Measurements from ENCODE around the gene GPR152. TPM values are rescaled to one million over a fixed set of nuclear protein-coding genes. Genes with fewer than 3 reads are reported as not detected.

Gene GPR152
- total and polyA plus RNA-seq, 2 of the 8 experiments (the other 6 are each of a cell fraction or from before 2014, with no cell fraction given) = not detected

DNA sequence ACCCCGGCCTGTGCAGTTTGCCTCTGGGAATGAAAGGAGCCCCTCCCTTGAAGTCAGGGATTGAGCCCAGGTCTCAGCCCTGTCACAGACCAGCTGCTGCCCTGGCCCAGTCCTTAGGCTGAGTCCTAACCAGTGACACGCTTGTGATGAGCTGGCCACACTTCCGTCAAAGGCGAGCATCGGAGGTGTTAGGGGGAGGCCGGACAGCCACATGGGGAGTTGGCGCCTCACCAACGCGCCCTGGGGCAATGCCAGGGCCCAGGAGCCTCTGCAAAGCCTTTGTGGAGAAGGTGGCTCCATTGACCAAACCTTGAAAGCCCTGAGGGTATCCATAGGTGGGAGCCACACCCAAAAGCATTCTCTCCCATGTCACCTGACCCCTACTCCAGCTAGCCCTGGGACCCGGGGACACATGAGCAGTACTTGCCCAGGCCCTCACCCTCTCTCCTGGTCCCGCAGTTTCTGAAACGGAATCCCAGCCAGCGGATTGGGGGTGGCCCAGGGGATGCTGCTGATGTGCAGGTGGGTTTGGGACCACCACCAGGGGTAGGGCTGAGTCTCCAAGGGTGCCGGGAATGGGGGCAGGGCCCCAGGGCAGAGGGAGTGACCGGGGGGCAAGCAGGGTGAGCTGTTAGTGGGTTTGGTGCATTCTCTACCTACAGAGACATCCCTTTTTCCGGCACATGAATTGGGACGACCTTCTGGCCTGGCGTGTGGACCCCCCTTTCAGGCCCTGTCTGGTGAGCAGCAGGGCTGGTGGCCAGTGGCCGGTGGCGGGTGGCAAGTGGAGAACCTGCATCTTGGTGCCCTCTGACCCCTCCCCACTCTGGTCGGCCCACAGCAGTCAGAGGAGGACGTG is 18.8 kb downstream of the GPR152 start:
- H3K79me2 ChIP-seq (ENCODE audit: control insufficient read depth in 1 of 2, insufficient read depth in 2 of 2, low read length in 2 of 2) = peaks cover 0 to 7% of the 10 kb centered on the region in 2 experiments; a peak in 2 of 4 replicates
- H4K91ac ChIP-seq (replicated peaks; ENCODE audit: insufficient read length, low read length) = no peak overlapping the region
- H3K9me3 ChIP-seq (ENCODE audit: insufficient read depth in 2 of 2, low read depth in 1 of 2, low read length in 1 of 2) = no peaks in the 10 kb centered on the region
- H3K23me2 ChIP-seq (ENCODE audit: low read depth, low read length) = peaks cover 4% of the 10 kb centered on the region
- no peak overlapping the region for H3K9ac ChIP-seq (replicated peaks in 1 of 4; ENCODE audit: extremely low read depth in 1 of 4, low read depth in 3 of 4, low read length in 3 of 4)
- FAIRE-seq (no peak), DNase-seq (ENCODE audit: low read depth in 1 of 2, low spot score in 2 of 2) (no peak)
- H4K20me1 ChIP-seq (replicated peaks in 1 of 2; ENCODE audit: control insufficient read depth in 1 of 2, insufficient read depth in 2 of 2, low read length in 2 of 2) = peaks cover 0 to 14% of the 10 kb centered on the region in 2 experiments
- H3K56ac ChIP-seq (replicated peaks; ENCODE audit: insufficient read length, low read depth, low read length) = no peak overlapping the region
- H2BK20ac ChIP-seq (ENCODE audit: low read length) = no peak overlapping the region
- H3K27ac ChIP-seq (ENCODE audit: low read depth, low read length) = no peak overlapping the region
- H2BK12ac ChIP-seq (ENCODE audit: low read depth, low read length) = no peak overlapping the region
- H3K18ac ChIP-seq (ENCODE audit: extremely low read depth, low read length) = no peak overlapping the region
- peaks cover 6 to 25% (median 13%) of the 10 kb centered on the region in 4 experiments; a peak in 7 of 8 replicates for H3K36me3 ChIP-seq (ENCODE audit: control insufficient read depth in 2 of 4, insufficient read depth in 4 of 4, low read length in 3 of 4)
- H3K4ac ChIP-seq (replicated peaks; ENCODE audit: insufficient read length, low read depth, low read length) = no peak overlapping the region
- peaks cover 3% of the 10 kb centered on the region for H3K79me1 ChIP-seq (ENCODE audit: low read depth, low read length)
- 88% methylated on average over 22 of the region's 22 CpGs; no CpG with 5 or more reads in 1 of the 2 experiments for WGBS, 2 experiments (ENCODE audit: extremely low coverage in 1 of 2, insufficient coverage in 1 of 2, insufficient read length in 1 of 2, insufficient replicate concordance in 2 of 2, low coverage in 1 of 2, low lambda C conversion rate in 2 of 2, missing lambda C conversion rate in 1 of 2)
- ChIA-PET CTCF (ENCODE audit: partially characterized antibody) (interaction anchor here (0.7 to 1.0 kb wide), 2 partner anchors 14 to 23 kb away, joined by 3 to 4 read pairs; no protein-coding TSS in a partner anchor), POLR2A (ENCODE audit: partially characterized antibody) (interaction anchor here (0.6 to 12.5 kb wide), 10 partner anchors 14 to 117 kb away, joined by 3 to 104 read pairs (median 3); partner anchors contain the start of genes CARNS1, PPP1CA and RAD9A)
- no peak overlapping the region for H3K4me3 ChIP-seq (ENCODE audit: extremely low read depth in 1 of 4, insufficient read depth in 2 of 4, low read depth in 3 of 4, low read length in 4 of 4)
- H3K14ac ChIP-seq (ENCODE audit: insufficient read length) = no peak overlapping the region
- no peak overlapping the region for H2AK5ac ChIP-seq (ENCODE audit: low read depth, low read length)
- peaks cover 0 to 21% (median 16%) of the 10 kb centered on the region in 4 experiments; a peak in 6 of 7 replicates for H3K4me1 ChIP-seq (replicated peaks in 1 of 4; ENCODE audit: control insufficient read depth in 3 of 4, insufficient read depth in 4 of 4, low read length in 3 of 4)
- H3K4me2 ChIP-seq (ENCODE audit: insufficient read depth in 1 of 2, low read depth in 2 of 2, low read length in 2 of 2) = no peak overlapping the region
- no peak overlapping the region for H4K8ac ChIP-seq (ENCODE audit: extremely low read depth, insufficient read depth, low read length)
- no peaks in the 10 kb centered on the region for H3K27me3 ChIP-seq (replicated peaks in 1 of 4; ENCODE audit: control insufficient read depth in 3 of 4, extremely low read depth in 1 of 4, insufficient read depth in 3 of 4, low read length in 3 of 4)
- H3K23ac ChIP-seq (ENCODE audit: insufficient read length) = no peak overlapping the region
- no peak overlapping the region for H2BK15ac ChIP-seq (ENCODE audit: low read length)
- H2AFZ ChIP-seq (ENCODE audit: low read length) = no peak overlapping the region
- no peak overlapping the region for H4K5ac ChIP-seq (ENCODE audit: insufficient read length, low read depth, low read length)
- H2BK5ac ChIP-seq (ENCODE audit: low read depth, low read length) = no peak overlapping the region; the same call in 1 of the 2 replicates
- H2BK120ac ChIP-seq (replicated peaks; ENCODE audit: low read depth, low read length) = no peak overlapping the region
- TF ChIP-seq, protein P1, sequence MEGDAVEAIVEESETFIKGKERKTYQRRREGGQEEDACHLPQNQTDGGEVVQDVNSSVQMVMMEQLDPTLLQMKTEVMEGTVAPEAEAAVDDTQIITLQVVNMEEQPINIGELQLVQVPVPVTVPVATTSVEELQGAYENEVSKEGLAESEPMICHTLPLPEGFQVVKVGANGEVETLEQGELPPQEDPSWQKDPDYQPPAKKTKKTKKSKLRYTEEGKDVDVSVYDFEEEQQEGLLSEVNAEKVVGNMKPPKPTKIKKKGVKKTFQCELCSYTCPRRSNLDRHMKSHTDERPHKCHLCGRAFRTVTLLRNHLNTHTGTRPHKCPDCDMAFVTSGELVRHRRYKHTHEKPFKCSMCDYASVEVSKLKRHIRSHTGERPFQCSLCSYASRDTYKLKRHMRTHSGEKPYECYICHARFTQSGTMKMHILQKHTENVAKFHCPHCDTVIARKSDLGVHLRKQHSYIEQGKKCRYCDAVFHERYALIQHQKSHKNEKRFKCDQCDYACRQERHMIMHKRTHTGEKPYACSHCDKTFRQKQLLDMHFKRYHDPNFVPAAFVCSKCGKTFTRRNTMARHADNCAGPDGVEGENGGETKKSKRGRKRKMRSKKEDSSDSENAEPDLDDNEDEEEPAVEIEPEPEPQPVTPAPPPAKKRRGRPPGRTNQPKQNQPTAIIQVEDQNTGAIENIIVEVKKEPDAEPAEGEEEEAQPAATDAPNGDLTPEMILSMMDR (IDR thresholded peaks at IDR 0.05; ENCODE audit: control extremely low read depth in 1 of 3, insufficient read depth in 1 of 3, low read depth in 1 of 3, low read length in 3 of 3) = no peak
- TF ChIP-seq, protein P2, sequence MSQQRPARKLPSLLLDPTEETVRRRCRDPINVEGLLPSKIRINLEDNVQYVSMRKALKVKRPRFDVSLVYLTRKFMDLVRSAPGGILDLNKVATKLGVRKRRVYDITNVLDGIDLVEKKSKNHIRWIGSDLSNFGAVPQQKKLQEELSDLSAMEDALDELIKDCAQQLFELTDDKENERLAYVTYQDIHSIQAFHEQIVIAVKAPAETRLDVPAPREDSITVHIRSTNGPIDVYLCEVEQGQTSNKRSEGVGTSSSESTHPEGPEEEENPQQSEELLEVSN (IDR thresholded peaks at IDR 0.05) = no peak
- no peak for TF ChIP-seq ASH2L (IDR thresholded peaks at IDR 0.05; ENCODE audit: low read length)
- TF ChIP-seq, protein P3, sequence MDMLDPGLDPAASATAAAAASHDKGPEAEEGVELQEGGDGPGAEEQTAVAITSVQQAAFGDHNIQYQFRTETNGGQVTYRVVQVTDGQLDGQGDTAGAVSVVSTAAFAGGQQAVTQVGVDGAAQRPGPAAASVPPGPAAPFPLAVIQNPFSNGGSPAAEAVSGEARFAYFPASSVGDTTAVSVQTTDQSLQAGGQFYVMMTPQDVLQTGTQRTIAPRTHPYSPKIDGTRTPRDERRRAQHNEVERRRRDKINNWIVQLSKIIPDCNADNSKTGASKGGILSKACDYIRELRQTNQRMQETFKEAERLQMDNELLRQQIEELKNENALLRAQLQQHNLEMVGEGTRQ (IDR thresholded peaks at IDR 0.05; ENCODE audit: low read length) = no peak
- TF ChIP-seq TAF1 (IDR thresholded peaks at IDR 0.05; ENCODE audit: low read depth, low read length) = no peak
- TF ChIP-seq PHF8 (conservative IDR thresholded peaks at IDR 0.05; ENCODE audit: low read depth, low read length) = no peak

All from H1 (cell line).